NB4 (cell line): Measurements from ENCODE around the gene DNAI1.
A peak's percentile ranks its signal among the peaks of the same experiment; 100 is the strongest.

Experiments
- DNase-seq: peaks from one replicate; pipeline ENCODE4 v3.0.0; 2010; ENCODE audit warnings: low read depth
- H3K4me3 ChIP-seq: one replicate; pipeline ENCODE4 v1.5.1; 2011; ENCODE audit warnings: mild to moderate bottlenecking, low read depth, low read length, moderate library complexity
- CTCF ChIP-seq: IDR thresholded peaks from one replicate; pipeline ENCODE4 v1.5.1; 2012; ENCODE audit warnings: low read depth, low read length
- MAX ChIP-seq: IDR thresholded peaks from 2 replicates; pipeline ENCODE4 v1.6.1; 2011; ENCODE audit warnings: low read depth, low read length
- MYC ChIP-seq: IDR thresholded peaks from 2 replicates; pipeline ENCODE4 v1.6.1; 2011; ENCODE audit warnings: low read depth, low read length
- POLR2A ChIP-seq: IDR thresholded peaks from 2 replicates; pipeline ENCODE4 v1.6.1; 2011; ENCODE audit warnings: mild to moderate bottlenecking; ENCODE audit not compliant: insufficient read length; ENCODE audit errors: extremely low read depth

Gene DNAI1

GRCh38 chr9:34458959-34459340 is 345 bp downstream of the DNAI1 start:
- TF ChIP-seq CTCF (no peak), POLR2A (no peak), MYC (no peak)
- H3K4me3 ChIP-seq = peak overlapping the region; percentile 44
- no peak for DNase-seq

- DNase-seq = no peak
- H3K4me3 ChIP-seq = no peak overlapping the region
- TF ChIP-seq MAX = no peak
These were observed 751 bp downstream of the DNAI1 start for GRCh38 chr9:34459356-34459755.

GRCh38 chr9:34459941-34460340 is 1.3 kb downstream of the DNAI1 start:
- DNase-seq = peak; percentile 30
- TF ChIP-seq MAX (no peak), POLR2A (no peak), CTCF (no peak), MYC (no peak)
- H3K4me3 ChIP-seq = no peak overlapping the region

GRCh38 chr9:34463098-34463900 is 4.7 kb downstream of the DNAI1 start:
- TF ChIP-seq MAX (no peak), CTCF (no peak), POLR2A (no peak), MYC (no peak)
- peak; percentile 57 for DNase-seq
- no peak overlapping the region for H3K4me3 ChIP-seq

- TF ChIP-seq MAX (no peak), CTCF (no peak), POLR2A (no peak), MYC (no peak)
- DNase-seq = no peak
- H3K4me3 ChIP-seq = no peak overlapping the region
These were observed 5.3 kb downstream of the DNAI1 start for GRCh38 chr9:34463901-34464232.

GRCh38 chr9:34464571-34464970 is 6.0 kb downstream of the DNAI1 start:
- no peak for DNase-seq
- H3K4me3 ChIP-seq = no peak overlapping the region
- TF ChIP-seq POLR2A (no peak), MYC (no peak), MAX (no peak), CTCF (no peak)
